ENCODE results near the gene PDE4D.

- TF ChIP-seq, protein P1, sequence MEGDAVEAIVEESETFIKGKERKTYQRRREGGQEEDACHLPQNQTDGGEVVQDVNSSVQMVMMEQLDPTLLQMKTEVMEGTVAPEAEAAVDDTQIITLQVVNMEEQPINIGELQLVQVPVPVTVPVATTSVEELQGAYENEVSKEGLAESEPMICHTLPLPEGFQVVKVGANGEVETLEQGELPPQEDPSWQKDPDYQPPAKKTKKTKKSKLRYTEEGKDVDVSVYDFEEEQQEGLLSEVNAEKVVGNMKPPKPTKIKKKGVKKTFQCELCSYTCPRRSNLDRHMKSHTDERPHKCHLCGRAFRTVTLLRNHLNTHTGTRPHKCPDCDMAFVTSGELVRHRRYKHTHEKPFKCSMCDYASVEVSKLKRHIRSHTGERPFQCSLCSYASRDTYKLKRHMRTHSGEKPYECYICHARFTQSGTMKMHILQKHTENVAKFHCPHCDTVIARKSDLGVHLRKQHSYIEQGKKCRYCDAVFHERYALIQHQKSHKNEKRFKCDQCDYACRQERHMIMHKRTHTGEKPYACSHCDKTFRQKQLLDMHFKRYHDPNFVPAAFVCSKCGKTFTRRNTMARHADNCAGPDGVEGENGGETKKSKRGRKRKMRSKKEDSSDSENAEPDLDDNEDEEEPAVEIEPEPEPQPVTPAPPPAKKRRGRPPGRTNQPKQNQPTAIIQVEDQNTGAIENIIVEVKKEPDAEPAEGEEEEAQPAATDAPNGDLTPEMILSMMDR (conservative IDR thresholded peaks at IDR 0.05 in 1 of 2, IDR thresholded peaks at IDR 0.05 in 1 of 2; ENCODE audit: extremely low read depth in 1 of 2, insufficient read depth in 1 of 2, low read depth in 1 of 2, low read length in 2 of 2) = no peak
- no peak for TF ChIP-seq EZH2 (IDR thresholded peaks at IDR 0.05; ENCODE audit: borderline replicate concordance, low read length)
Observed at GRCh38 chr5:59387127-59387526, 506.4 kb downstream of the PDE4D start.
